ENCODE results near the gene BMPER.

- no peak for TF ChIP-seq GATA3 (IDR thresholded peaks at IDR 0.05; ENCODE audit: low read depth, low read length)
- no peak for TF ChIP-seq GATA2 (IDR thresholded peaks at IDR 0.05; ENCODE audit: low read depth, low read length)
These were observed 151.8 kb downstream of the BMPER start for GRCh38 chr7:34057136-34057535.

Data from SH-SY5Y (cell line).